Choroid plexus epithelial cell (primary cell): Measurements from ENCODE around the gene ZNF70.

ENCODE experiments used
- DNase-seq: peaks from one replicate; pipeline ENCODE4 v3.0.0-alpha.2; 2010; ENCODE audit warnings: low read depth
- H3K4me3 ChIP-seq: 2 replicates; pipeline ENCODE4 v1.5.1; 2011; ENCODE audit warnings: low read depth, mild to moderate bottlenecking, control low read depth, low read length, moderate library complexity
- CTCF ChIP-seq: conservative IDR thresholded peaks from 2 replicates; pipeline ENCODE4 v1.5.1; 2011; ENCODE audit warnings: low read depth, mild to moderate bottlenecking, control low read depth, inconsistent platforms, low read length, moderate library complexity

ZNF70 gene

GRCh38 chr22:23779731-23780130 lies 28.8 kb upstream of the ZNF70 start:
- DNase-seq: no peak
- no peak for TF ChIP-seq CTCF
- H3K4me3 ChIP-seq: no peak overlapping the region

GRCh38 chr22:23779083-23779482 lies 28.2 kb upstream of the ZNF70 start:
- DNase-seq: no peak
- no peak overlapping the region for H3K4me3 ChIP-seq
- no peak for TF ChIP-seq CTCF

- no peak overlapping the region for H3K4me3 ChIP-seq
- DNase-seq: no peak
- TF ChIP-seq CTCF: no peak
These were observed 27.6 kb upstream of the ZNF70 start for GRCh38 chr22:23778577-23778900.

- H3K4me3 ChIP-seq: no peak overlapping the region
- no peak for TF ChIP-seq CTCF
- DNase-seq: no peak
These were observed 27.1 kb upstream of the ZNF70 start for GRCh38 chr22:23777776-23778576.

GRCh38 chr22:23775779-23776375 lies 25.0 kb upstream of the ZNF70 start:
- TF ChIP-seq CTCF: no peak
- no peak overlapping the region for H3K4me3 ChIP-seq
- DNase-seq: no peak

GRCh38 chr22:23774922-23775436 lies 24.1 kb upstream of the ZNF70 start:
- peak; percentile 81 for DNase-seq
- TF ChIP-seq CTCF: no peak
- H3K4me3 ChIP-seq: no peak overlapping the region
